HepG2 (cell line): ENCODE measurements around the gene TGM6. TPM values are rescaled to one million over a fixed set of nuclear protein-coding genes. Genes with fewer than 3 reads are reported as not detected.

Experiments
- ETV5 ChIP-seq: IDR thresholded peaks from 2 replicates; pipeline ENCODE4 v1.6.1; 2018; ENCODE audit warnings: missing biosample characterization, missing genetic modification reagents, inconsistent platforms, borderline replicate concordance
- GPBP1L1 ChIP-seq: sonication (generic); formaldehyde crosslinking; IDR thresholded peaks from 2 replicates; pipeline ENCODE4 v1.5.0; 2020; ENCODE audit warnings: mild to moderate bottlenecking, missing genetic modification reagents
- IKZF1 ChIP-seq: fragments of 450-650 bp; IDR thresholded peaks from 2 replicates; pipeline ENCODE4 v1.7.1; 2016
- MAFF ChIP-seq: IDR thresholded peaks from 2 replicates; pipeline ENCODE4 v1.6.1; 2011; ENCODE audit warnings: low read depth, low read length, improper control_type of control experiment
- MED8 ChIP-seq: sonication (generic); formaldehyde crosslinking; IDR thresholded peaks from 2 replicates; pipeline ENCODE4 v1.8.1; 2023; ENCODE audit warnings: mild to moderate bottlenecking, missing genetic modification reagents; ENCODE audit not compliant: insufficient replicate concordance
- NFYB ChIP-seq: sonication (generic); formaldehyde crosslinking; IDR thresholded peaks from 2 replicates; pipeline ENCODE4 v1.4.0; 2020; ENCODE audit warnings: missing genetic modification reagents
- NPAS2 ChIP-seq: sonication (generic); formaldehyde crosslinking; IDR thresholded peaks from 2 replicates; pipeline ENCODE4 v1.8.0; 2022; ENCODE audit warnings: mild to moderate bottlenecking, missing genetic modification reagents, borderline replicate concordance
- RAD21 ChIP-seq: fragments of 450-650 bp; formaldehyde crosslinking; IDR thresholded peaks from 2 replicates; pipeline ENCODE4 v1.5.0; 2020; ENCODE audit warnings: mild to moderate bottlenecking
- ZFX ChIP-seq: sonication (generic); formaldehyde crosslinking; IDR thresholded peaks from 2 replicates; pipeline ENCODE4 v1.4.0; 2020; ENCODE audit warnings: mild to moderate bottlenecking, low read depth, missing genetic modification reagents, moderate library complexity
- ZNF530 ChIP-seq: sonication (generic); formaldehyde crosslinking; IDR thresholded peaks from 2 replicates; pipeline ENCODE4 v1.5.0; 2020; ENCODE audit warnings: low read depth, mild to moderate bottlenecking, missing genetic modification reagents
- polyA plus RNA-seq, 8 experiments: library from polyadenylated mRNA; depleted of rRNA in 3 of 8; stranded (reverse) in 7 of 8; unstranded in 1 of 8; fragments of >200 nt; fragmentation: Illumina TruSeq in 4 of 8; extraction: Trizol in 4 of 8; gene quantifications; 2 replicates each; pipeline versions ENCODE4 v1.2.1 to v1.2.3, GENCODE V29; 2011 to 2016; ENCODE audit warnings: low read depth in 4 of 8, missing spikeins in 1 of 8, mixed read lengths in 1 of 8; ENCODE audit not compliant: insufficient read depth in 1 of 8
- total RNA-seq, 5 experiments: library from RNA; depleted of rRNA; stranded (reverse); fragments of >200 nt; fragmentation: Illumina TruSeq; extraction: Trizol; gene quantifications; 2 replicates each; pipeline ENCODE4 v1.2.3, GENCODE V29; 2016; ENCODE audit warnings: low read depth in 1 of 5
- TF ChIP-seq, protein P1 (sequence below): sonication (generic); formaldehyde crosslinking; conservative IDR thresholded peaks from 2 replicates; pipeline ENCODE4 v1.4.0; 2020; ENCODE audit warnings: missing genetic modification reagents
- TF ChIP-seq, protein P2 (sequence below): fragments of 450-650 bp; IDR thresholded peaks from 2 replicates; pipeline ENCODE4 v1.6.1; 2017; ENCODE audit warnings: mild to moderate bottlenecking
- TF ChIP-seq, protein P3 (sequence below): sonication (generic); formaldehyde crosslinking; IDR thresholded peaks from 2 replicates; pipeline ENCODE4 v1.5.0; 2020; ENCODE audit warnings: missing genetic modification reagents
- TF ChIP-seq, protein P4 (sequence below): sonication (generic); formaldehyde crosslinking; IDR thresholded peaks from 2 replicates; pipeline ENCODE4 v1.4.0; 2020; ENCODE audit warnings: mild to moderate bottlenecking, missing genetic modification reagents, borderline replicate concordance
- TF ChIP-seq, protein P5 (sequence below): sonication (generic); formaldehyde crosslinking; IDR thresholded peaks from 2 replicates; pipeline ENCODE4 v1.4.0; 2020; ENCODE audit warnings: missing genetic modification reagents

Gene TGM6
- total and polyA plus RNA-seq, 2 of the 13 experiments (the other 11 are each of a cell fraction or from before 2014, with no cell fraction given): not detected

GRCh38 chr20:2451939-2452732 is 71.4 kb downstream of the TGM6 start (continued):
- TF ChIP-seq NFYB (no peak), MED8 (CRISPR knock-in tag) (no peak), ZNF530 (CRISPR knock-in tag) (no peak), GPBP1L1 (no peak), NPAS2 (CRISPR knock-in tag) (no peak), MAFF (peak; percentile 62; the same call in 1 of the 2 replicates), ETV5 (CRISPR knock-in tag) (no peak), ZFX (CRISPR knock-in tag) (peak; percentile 36; the same call in 1 of the 2 replicates), RAD21 (CRISPR knock-in tag) (peak; percentile 49; the same call in 1 of the 2 replicates), IKZF1 (no peak)
- TF ChIP-seq, protein P1, sequence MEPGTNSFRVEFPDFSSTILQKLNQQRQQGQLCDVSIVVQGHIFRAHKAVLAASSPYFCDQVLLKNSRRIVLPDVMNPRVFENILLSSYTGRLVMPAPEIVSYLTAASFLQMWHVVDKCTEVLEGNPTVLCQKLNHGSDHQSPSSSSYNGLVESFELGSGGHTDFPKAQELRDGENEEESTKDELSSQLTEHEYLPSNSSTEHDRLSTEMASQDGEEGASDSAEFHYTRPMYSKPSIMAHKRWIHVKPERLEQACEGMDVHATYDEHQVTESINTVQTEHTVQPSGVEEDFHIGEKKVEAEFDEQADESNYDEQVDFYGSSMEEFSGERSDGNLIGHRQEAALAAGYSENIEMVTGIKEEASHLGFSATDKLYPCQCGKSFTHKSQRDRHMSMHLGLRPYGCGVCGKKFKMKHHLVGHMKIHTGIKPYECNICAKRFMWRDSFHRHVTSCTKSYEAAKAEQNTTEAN (CRISPR knock-in tag): 0 out of 2 replicates have a peak, but pooled peaks have one; percentile 19
- TF ChIP-seq, protein P2, sequence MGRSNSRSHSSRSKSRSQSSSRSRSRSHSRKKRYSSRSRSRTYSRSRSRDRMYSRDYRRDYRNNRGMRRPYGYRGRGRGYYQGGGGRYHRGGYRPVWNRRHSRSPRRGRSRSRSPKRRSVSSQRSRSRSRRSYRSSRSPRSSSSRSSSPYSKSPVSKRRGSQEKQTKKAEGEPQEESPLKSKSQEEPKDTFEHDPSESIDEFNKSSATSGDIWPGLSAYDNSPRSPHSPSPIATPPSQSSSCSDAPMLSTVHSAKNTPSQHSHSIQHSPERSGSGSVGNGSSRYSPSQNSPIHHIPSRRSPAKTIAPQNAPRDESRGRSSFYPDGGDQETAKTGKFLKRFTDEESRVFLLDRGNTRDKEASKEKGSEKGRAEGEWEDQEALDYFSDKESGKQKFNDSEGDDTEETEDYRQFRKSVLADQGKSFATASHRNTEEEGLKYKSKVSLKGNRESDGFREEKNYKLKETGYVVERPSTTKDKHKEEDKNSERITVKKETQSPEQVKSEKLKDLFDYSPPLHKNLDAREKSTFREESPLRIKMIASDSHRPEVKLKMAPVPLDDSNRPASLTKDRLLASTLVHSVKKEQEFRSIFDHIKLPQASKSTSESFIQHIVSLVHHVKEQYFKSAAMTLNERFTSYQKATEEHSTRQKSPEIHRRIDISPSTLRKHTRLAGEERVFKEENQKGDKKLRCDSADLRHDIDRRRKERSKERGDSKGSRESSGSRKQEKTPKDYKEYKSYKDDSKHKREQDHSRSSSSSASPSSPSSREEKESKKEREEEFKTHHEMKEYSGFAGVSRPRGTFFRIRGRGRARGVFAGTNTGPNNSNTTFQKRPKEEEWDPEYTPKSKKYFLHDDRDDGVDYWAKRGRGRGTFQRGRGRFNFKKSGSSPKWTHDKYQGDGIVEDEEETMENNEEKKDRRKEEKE: no peak
- TF ChIP-seq, protein P3, sequence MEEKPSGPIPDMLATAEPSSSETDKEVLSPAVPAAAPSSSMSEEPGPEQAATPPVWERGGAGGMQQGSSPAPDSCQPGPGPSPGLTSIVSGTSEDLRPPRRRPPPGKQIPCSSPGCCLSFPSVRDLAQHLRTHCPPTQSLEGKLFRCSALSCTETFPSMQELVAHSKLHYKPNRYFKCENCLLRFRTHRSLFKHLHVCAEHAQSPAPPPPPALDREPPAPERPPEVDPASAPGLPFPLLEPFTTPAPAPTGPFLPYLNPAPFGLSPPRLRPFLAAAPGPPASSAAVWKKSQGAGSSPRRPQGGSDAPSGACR (CRISPR knock-in tag): 0 out of 2 replicates have a peak, but pooled peaks have one; percentile 2
- TF ChIP-seq, protein P4, sequence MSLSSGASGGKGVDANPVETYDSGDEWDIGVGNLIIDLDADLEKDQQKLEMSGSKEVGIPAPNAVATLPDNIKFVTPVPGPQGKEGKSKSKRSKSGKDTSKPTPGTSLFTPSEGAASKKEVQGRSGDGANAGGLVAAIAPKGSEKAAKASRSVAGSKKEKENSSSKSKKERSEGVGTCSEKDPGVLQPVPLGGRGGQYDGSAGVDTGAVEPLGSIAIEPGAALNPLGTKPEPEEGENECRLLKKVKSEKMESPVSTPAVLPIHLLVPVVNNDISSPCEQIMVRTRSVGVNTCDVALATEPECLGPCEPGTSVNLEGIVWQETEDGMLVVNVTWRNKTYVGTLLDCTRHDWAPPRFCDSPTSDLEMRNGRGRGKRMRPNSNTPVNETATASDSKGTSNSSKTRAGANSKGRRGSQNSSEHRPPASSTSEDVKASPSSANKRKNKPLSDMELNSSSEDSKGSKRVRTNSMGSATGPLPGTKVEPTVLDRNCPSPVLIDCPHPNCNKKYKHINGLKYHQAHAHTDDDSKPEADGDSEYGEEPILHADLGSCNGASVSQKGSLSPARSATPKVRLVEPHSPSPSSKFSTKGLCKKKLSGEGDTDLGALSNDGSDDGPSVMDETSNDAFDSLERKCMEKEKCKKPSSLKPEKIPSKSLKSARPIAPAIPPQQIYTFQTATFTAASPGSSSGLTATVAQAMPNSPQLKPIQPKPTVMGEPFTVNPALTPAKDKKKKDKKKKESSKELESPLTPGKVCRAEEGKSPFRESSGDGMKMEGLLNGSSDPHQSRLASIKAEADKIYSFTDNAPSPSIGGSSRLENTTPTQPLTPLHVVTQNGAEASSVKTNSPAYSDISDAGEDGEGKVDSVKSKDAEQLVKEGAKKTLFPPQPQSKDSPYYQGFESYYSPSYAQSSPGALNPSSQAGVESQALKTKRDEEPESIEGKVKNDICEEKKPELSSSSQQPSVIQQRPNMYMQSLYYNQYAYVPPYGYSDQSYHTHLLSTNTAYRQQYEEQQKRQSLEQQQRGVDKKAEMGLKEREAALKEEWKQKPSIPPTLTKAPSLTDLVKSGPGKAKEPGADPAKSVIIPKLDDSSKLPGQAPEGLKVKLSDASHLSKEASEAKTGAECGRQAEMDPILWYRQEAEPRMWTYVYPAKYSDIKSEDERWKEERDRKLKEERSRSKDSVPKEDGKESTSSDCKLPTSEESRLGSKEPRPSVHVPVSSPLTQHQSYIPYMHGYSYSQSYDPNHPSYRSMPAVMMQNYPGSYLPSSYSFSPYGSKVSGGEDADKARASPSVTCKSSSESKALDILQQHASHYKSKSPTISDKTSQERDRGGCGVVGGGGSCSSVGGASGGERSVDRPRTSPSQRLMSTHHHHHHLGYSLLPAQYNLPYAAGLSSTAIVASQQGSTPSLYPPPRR (CRISPR knock-in tag): no peak
- TF ChIP-seq, protein P5, sequence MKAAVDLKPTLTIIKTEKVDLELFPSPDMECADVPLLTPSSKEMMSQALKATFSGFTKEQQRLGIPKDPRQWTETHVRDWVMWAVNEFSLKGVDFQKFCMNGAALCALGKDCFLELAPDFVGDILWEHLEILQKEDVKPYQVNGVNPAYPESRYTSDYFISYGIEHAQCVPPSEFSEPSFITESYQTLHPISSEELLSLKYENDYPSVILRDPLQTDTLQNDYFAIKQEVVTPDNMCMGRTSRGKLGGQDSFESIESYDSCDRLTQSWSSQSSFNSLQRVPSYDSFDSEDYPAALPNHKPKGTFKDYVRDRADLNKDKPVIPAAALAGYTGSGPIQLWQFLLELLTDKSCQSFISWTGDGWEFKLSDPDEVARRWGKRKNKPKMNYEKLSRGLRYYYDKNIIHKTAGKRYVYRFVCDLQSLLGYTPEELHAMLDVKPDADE (CRISPR knock-in tag): no peak
